Common myeloid progenitor, CD34-positive (primary cell): Measurements from ENCODE around the gene RNF215.

Source experiments
- CTCF ChIA-PET: fragments of 350-600 bp; sonication (Branson Sonifier 250); formaldehyde crosslinking; loops from one replicate; lab custom pipeline; 2021; ENCODE audit warnings: antibody characterized with exemption; lab: Charles Lee
- POLR2A ChIA-PET: fragments of 350-600 bp; sonication (Branson Sonifier 250); formaldehyde crosslinking; loops from one replicate; lab custom pipeline; 2021; ENCODE audit warnings: antibody characterized with exemption; lab: Charles Lee
- DNase-seq, 3 donors: peaks; one replicate each; pipeline versions ENCODE4 v3.0.0 to v3.0.0-alpha.2; 2013
- H3K27ac ChIP-seq, 2 experiments: 1 replicate in 1 of 2; 2 replicates in 1 of 2; pipeline ENCODE4 v1.7.0; 2013; ENCODE audit warnings: inconsistent platforms in 2 of 2, low read length in 2 of 2, mild to moderate bottlenecking in 2 of 2, low read depth in 1 of 2, moderate library complexity in 1 of 2; ENCODE audit not compliant: severe bottlenecking in 2 of 2, insufficient read depth in 1 of 2, poor library complexity in 1 of 2
- H3K27me3 ChIP-seq, 5 experiments: replicated peaks in 2 of 5; 1 replicate in 3 of 5; 2 replicates in 2 of 5; pipeline versions ENCODE4 v1.6.1 to v1.7.0; 2013; ENCODE audit warnings: low read length in 4 of 5, mild to moderate bottlenecking in 2 of 5, moderate library complexity in 2 of 5, inconsistent platforms in 1 of 5; ENCODE audit not compliant: insufficient read depth in 5 of 5, control insufficient read depth in 4 of 5
- H3K36me3 ChIP-seq, 4 experiments: 1 replicate in 2 of 4; 2 replicates in 2 of 4; pipeline versions ENCODE4 v1.6.1 to v1.7.0; 2013; ENCODE audit warnings: low read length in 3 of 4, control low read depth in 1 of 4, mild to moderate bottlenecking in 1 of 4; ENCODE audit not compliant: control insufficient read depth in 4 of 4, insufficient read depth in 4 of 4
- H3K4me1 ChIP-seq, 4 experiments: 1 replicate in 3 of 4; 2 replicates in 1 of 4; pipeline versions ENCODE4 v1.6.1 to v1.7.1; 2013; ENCODE audit warnings: low read length in 3 of 4, mild to moderate bottlenecking in 3 of 4, control low read depth in 1 of 4, inconsistent platforms in 1 of 4, moderate library complexity in 1 of 4; ENCODE audit not compliant: control insufficient read depth in 4 of 4, insufficient read depth in 4 of 4; ENCODE audit errors: control extremely low read depth in 1 of 4
- H3K4me3 ChIP-seq, 7 experiments: 1 replicate in 4 of 7; 2 replicates in 3 of 7; pipeline versions ENCODE4 v1.5.1 to v1.7.0; 2013; ENCODE audit warnings: mild to moderate bottlenecking in 7 of 7, low read length in 6 of 7, moderate library complexity in 6 of 7, inconsistent platforms in 2 of 7, low read depth in 2 of 7, control low read depth in 1 of 7; ENCODE audit not compliant: insufficient read depth in 4 of 7, control insufficient read depth in 1 of 7; ENCODE audit errors: extremely low read depth in 1 of 7
- H3K9me3 ChIP-seq, 5 experiments: 1 replicate in 4 of 5; 2 replicates in 1 of 5; pipeline versions ENCODE4 v1.6.1 to v1.7.1; 2013; ENCODE audit warnings: low read length in 4 of 5, mild to moderate bottlenecking in 2 of 5, inconsistent platforms in 1 of 5, low read depth in 1 of 5, moderate library complexity in 1 of 5; ENCODE audit not compliant: control insufficient read depth in 4 of 5, insufficient read depth in 2 of 5; ENCODE audit errors: control extremely low read depth in 1 of 5
- WGBS: methylation state at CpG from one replicate; pipeline ENCODE4 v1.1.5; 2013; ENCODE audit not compliant: insufficient coverage; 5-methylcytosine and 5-hydroxymethylcytosine counted together

RNF215 gene

DNA sequence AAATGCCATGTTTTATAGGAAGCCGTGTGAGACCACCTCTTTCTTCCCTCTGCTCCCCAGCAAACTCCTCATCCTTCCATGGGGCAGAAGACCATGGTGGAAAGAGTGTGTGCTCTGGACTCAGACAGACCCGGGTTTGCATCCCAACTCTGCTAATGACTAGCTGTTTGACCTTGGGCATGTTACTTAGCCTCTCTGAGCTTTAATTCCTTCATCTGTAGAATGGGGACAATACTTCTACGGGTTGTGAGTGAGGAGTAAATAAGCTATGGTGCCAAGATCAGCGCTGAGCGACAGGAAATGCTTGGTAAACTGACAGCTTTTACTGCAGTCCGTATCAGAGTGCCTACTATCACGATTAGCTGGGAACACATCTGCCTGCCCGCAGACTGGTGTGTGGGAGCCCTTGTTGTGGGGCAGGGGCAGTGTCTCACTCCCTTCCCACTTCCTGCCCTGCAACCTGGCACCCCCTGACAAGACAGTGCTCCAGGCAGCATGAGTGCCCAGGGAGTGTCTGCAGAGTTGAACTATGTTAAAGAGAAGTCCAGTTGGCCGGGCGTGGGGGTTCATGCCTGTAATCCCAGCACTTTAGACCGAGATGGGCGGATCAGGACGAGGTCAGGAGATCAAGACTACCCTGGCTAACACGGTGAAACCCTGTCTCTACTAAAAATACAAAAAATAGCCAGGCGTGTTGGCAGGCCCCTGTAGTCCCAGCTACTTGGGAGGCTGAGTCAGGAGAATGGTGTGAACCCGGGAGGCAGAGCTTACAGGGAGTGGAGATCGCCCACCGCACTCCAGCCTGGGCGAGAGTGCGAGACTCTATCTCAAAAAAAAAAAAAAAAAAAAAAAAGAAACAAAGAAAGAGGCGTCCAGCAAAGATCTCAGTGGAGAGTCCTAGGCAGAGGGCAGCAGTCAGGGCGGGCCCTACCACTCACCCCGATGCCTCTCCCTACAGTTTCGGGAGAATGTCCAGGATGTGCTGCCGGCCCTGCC lies 11.8 kb upstream of the RNF215 start:
- POLR2A ChIA-PET, result no interaction called here

DNA sequence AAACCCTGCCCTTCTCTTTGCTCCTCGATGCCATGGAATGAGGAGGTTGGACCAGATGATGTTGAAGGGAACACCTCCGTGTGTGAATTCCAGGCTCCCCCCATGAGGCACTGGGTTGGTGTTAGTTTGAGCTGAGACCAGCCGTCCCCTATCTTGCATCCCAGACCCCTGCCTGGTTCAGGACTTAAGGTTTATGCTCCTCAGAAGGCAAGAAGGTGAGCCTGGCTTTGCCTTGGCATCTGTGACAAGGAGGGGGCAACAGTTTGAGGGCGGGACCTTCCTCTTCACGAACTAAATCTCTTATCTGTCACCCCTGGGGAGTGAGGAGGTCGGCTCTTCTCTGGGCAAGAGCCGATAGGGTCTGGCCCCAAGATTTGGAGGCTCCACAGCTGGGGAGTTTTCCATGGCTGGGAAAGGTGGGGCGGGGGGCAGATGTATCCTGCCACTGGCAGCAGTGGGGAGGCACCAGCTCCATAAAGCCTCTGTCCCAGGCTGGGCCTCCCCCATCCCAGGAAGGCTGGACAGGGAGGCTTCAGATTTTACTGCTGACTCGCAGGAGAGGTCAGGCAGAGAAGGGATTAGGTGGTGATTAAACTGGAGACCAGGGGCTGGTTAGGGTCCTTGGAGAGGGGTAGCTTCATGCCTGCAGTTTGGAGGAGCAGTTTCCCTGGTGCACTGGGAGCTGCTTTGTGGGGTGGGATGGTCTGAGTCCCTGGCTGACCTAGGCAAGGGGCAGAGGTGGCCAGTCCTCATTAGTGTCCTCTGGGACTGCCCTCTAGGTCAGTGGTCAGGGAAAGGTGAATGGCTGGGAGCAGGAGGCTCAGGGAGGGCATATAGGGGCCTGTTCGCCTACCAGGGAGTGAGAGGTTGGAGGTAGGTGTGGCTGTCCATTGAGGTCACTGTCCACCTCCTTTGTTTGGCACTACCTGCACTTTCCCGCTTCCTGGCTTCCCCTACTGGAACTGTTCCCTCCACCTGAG lies 10.7 kb upstream of the RNF215 start:
- H3K27me3 ChIP-seq, result peaks cover 0 to 49% (median 26%) of the 10 kb centered on the region in 5 experiments
- peak overlapping the region in 1 of 7 experiments; percentile 51 for H3K4me3 ChIP-seq
- H3K9me3 ChIP-seq, result no peaks in the 10 kb centered on the region
- DNase-seq, result peak in 1 of 3 donors; percentile 15
- peaks cover 0 to 44% (median 14%) of the 10 kb centered on the region in 4 experiments for H3K4me1 ChIP-seq
- H3K36me3 ChIP-seq, result no peaks in the 10 kb centered on the region
- WGBS, result 3% methylated on average over 4 of the region's 11 CpGs
- ChIA-PET POLR2A (interaction anchor here (1.4 kb wide), 1 partner anchor 24 kb away, joined by 3 read pairs; no protein-coding TSS in a partner anchor), CTCF (interaction anchor here (0.7 to 2.4 kb wide), 8 partner anchors 7 to 115 kb away, joined by 3 to 12 read pairs (median 4); no protein-coding TSS in a partner anchor)
- H3K27ac ChIP-seq, result no peak overlapping the region

More for the DNA sequence above, 11.8 kb upstream of the RNF215 start:
- H3K9me3 ChIP-seq, result no peaks in the 10 kb centered on the region
- peaks cover 0 to 37% (median 12%) of the 10 kb centered on the region in 4 experiments for H3K4me1 ChIP-seq
- H3K36me3 ChIP-seq, result no peaks in the 10 kb centered on the region
- CTCF ChIA-PET, result interaction anchor here (1.6 to 2.4 kb wide), 3 partner anchors 9 to 47 kb away, joined by 3 to 12 read pairs (median 4); no protein-coding TSS in a partner anchor
- no peak overlapping the region for H3K27ac ChIP-seq
- WGBS, result 75% methylated on average over 19 of the region's 25 CpGs
- peaks cover 0 to 49% (median 26%) of the 10 kb centered on the region in 5 experiments for H3K27me3 ChIP-seq
- DNase-seq, result peak in 2 of 3 donors; percentile 7 to 52
- no peak overlapping the region for H3K4me3 ChIP-seq

DNA sequence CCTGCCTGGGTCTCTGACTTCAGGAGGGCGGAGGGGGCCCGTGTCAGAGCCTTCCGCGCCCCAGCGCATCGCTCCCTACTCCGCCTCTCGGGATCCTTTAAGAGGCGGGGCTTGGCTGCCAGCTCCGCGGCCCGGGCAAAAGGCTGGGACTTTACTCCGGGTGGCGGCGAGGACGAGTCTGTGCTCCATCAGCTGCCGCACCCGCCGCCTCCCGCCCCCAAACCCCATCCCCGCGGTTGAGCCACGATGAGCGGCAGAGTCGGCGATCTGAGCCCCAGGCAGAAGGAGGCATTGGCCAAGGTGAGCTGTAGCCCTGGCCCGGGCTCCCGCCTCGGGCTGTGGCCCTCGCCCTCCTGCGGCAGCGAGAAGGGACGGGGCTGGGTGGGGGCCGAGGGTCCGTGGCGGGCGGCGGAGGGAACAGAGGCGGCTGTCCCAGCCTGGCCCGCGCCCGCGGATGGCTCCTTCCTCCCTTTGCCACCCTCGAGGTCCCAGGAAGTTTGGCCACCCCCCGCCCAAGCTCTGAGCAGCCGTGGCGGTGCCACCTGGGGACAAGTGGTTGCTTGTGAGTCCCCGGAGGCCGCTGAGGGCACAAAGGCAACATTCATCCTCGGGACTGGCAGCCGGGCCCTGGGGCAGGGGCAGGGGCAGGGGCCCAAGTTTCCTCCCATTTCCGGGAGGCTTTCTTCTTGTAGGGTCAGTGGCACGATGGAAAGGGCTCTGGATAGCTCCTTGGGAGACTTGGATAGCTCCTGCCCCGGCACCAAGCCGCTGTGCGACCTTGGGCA lies 9.9 kb upstream of the RNF215 start, which contains the start of gene SEC14L2:
TSS of gene SEC14L2 (plus strand) at position 148 of the 785 bp plus-strand sequence. CDS start at position 247, 99 bp downstream.
- peaks cover 0 to 47% (median 18%) of the 10 kb centered on the region in 4 experiments for H3K4me1 ChIP-seq
- POLR2A ChIA-PET, result interaction anchor here (1.4 kb wide), 1 partner anchor 25 kb away, joined by 3 read pairs; no protein-coding TSS in a partner anchor
- H3K27me3 ChIP-seq, result peaks cover 0 to 49% (median 26%) of the 10 kb centered on the region in 5 experiments
- WGBS, result under 1% methylated on average over 37 of the region's 56 CpGs
- peak in 2 of 3 donors; percentile 18 to 34 for DNase-seq
- CTCF ChIA-PET, result interaction anchor here (0.7 to 2.4 kb wide), 7 partner anchors 8 to 114 kb away, joined by 3 to 12 read pairs (median 3); no protein-coding TSS in a partner anchor
- H3K27ac ChIP-seq, result no peak within 1 kb of the TSS
- H3K36me3 ChIP-seq, result no peaks in the 10 kb centered on the region
- no peaks in the 10 kb centered on the region for H3K9me3 ChIP-seq
- peak within 1 kb of the TSS in 6 of 7 experiments; percentile 26 to 61 (median 50) for H3K4me3 ChIP-seq

DNA sequence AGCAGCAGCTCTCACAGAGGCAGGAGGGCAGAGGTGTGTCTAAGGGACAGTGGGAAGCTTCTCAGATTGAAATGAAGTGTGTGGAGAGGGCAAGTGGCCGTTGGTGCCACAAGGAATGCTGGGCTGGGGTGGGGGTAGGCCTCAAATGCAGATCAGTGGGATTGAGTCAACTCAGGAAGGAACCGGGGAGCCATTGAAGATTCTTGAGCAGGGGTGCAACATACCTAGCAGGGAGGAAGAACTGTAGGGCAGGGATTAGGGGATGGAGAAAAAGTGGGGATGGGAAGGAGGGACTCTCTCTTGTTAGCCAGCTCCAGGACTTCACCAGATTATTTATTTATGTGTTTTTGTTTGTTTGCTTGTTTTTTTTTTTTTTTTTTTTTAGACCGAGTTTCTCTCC lies 6.7 kb upstream of the RNF215 start:
- peaks cover 2 to 37% (median 18%) of the 10 kb centered on the region in 4 experiments for H3K4me1 ChIP-seq
- WGBS, result 70% methylated on average over 2 of the region's 3 CpGs
- no peaks in the 10 kb centered on the region for H3K36me3 ChIP-seq
- H3K4me3 ChIP-seq, result no peak overlapping the region
- DNase-seq, result no peak
- ChIA-PET POLR2A (no interaction called here), CTCF (interaction anchor here (1.3 to 7.0 kb wide), 2 partner anchors 31 to 108 kb away, joined by 4 to 91 read pairs; partner anchors contain the start of gene CASTOR1)
- no peaks in the 10 kb centered on the region for H3K9me3 ChIP-seq
- H3K27ac ChIP-seq, result no peak overlapping the region
- peaks cover 0 to 35% (median 26%) of the 10 kb centered on the region in 5 experiments for H3K27me3 ChIP-seq

DNA sequence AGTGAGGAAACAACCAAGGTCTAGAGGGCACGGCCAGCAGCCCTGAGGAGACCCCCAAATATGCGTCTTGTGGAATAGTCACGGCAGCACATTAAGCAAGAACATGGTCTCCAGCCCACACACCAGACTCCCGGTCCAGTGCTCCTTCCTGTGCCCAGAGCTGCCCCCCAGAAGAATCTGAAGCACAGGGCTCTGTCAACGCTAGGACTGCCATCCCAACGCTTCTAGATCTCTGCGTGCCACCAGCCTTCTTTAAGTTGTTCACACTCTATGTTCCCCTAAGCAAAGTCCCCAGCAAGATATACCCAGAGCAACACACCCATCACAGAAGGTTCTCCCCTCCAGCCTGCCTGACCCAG lies 6.1 kb upstream of the RNF215 start:
- DNase-seq, result no peak
- CTCF ChIA-PET, result interaction anchor here (1.1 to 7.0 kb wide), 3 partner anchors 31 to 107 kb away, joined by 3 to 91 read pairs (median 4); partner anchors contain the start of gene CASTOR1
- H3K4me1 ChIP-seq, result peaks cover 2 to 33% (median 18%) of the 10 kb centered on the region in 4 experiments

More for the DNA sequence above, 6.1 kb upstream of the RNF215 start:
- H3K27me3 ChIP-seq, result peaks cover 0 to 29% (median 22%) of the 10 kb centered on the region in 5 experiments
- H3K36me3 ChIP-seq, result no peaks in the 10 kb centered on the region
- POLR2A ChIA-PET, result no interaction called here
- H3K27ac ChIP-seq, result no peak overlapping the region
- WGBS, result 75% methylated on average over 5 of the region's 7 CpGs
- no peak overlapping the region for H3K4me3 ChIP-seq
- no peaks in the 10 kb centered on the region for H3K9me3 ChIP-seq
